Measurements from ENCODE around the gene ATP8A2. TPM values are rescaled to one million over a fixed set of nuclear protein-coding genes. Genes with fewer than 3 reads are reported as not detected.

The ATP8A2 gene
- polyA plus RNA-seq, 3 donors, result not detected

DNA sequence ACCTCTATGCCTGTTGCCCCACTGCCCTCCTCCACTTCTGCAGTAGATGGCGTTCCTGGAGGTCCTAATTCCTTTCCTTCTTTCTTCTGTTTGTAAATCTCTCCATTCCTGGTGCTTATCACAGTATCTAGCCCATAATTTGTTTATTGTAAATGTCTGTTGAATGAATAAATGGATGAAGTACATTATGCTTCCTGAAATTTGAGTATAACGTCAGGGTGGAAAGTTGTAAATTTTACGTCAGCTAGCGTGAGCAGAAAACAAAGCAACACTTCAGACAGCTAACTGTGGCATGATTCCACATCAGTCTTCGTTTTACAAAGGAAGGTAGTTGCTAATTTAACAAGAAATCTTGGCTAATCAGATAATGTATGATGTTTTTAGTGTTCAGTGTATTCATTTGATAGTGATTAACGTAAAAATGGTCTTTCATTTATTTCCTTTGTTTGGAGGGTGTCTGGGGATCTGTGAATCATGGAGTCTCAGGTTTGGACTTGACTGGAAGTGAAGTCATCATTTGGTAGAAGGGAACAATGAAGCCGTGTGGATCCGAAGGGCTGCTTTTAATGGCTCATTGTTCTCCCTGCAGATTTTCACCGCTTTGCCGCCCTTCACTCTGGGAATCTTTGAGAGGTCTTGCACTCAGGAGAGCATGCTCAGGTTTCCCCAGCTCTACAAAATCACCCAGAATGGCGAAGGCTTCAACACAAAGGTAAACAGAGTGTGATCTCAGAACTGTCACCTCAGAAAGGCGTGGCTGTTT, 465.0 kb downstream of the ATP8A2 start:
- WGBS (ENCODE audit: insufficient coverage), result 85% methylated on average over 7 of the region's 12 CpGs
- H3K36me3 ChIP-seq (replicated peaks in 1 of 2; ENCODE audit: control insufficient read depth in 1 of 2, insufficient read depth in 2 of 2, low read length in 2 of 2), result no peaks in the 10 kb centered on the region
- intact Hi-C loops (cut with micrococcal nuclease), result no loop called here
- DNase-seq, result no peak
- no peak overlapping the region for H3K4me2 ChIP-seq (replicated peaks; ENCODE audit: extremely low read depth, low read length, poor library complexity, severe bottlenecking)
- no peak overlapping the region for H3K27ac ChIP-seq (ENCODE audit: low read depth in 1 of 2, low read length in 2 of 2)
- no peak overlapping the region for H3K9ac ChIP-seq (ENCODE audit: insufficient read depth, low read length, poor library complexity, severe bottlenecking)
- no peaks in the 10 kb centered on the region for H4K20me1 ChIP-seq (ENCODE audit: insufficient read depth, low read length)
- peaks cover 0 to 6% of the 10 kb centered on the region in 2 donors for H3K27me3 ChIP-seq (ENCODE audit: control insufficient read depth in 2 of 2, insufficient read depth in 2 of 2, low read length in 2 of 2)
- H3K4me3 ChIP-seq (replicated peaks in 1 of 3; ENCODE audit: low read depth in 2 of 3, low read length in 3 of 3), result no peak overlapping the region
- Mint-ChIP-seq H3K27me3 (ENCODE audit: low read depth in 3 of 3) (peaks cover 7 to 11% (median 10%) of the 10 kb centered on the region in 3 donors), H3K36me3 (no peaks in the 10 kb centered on the region), H3K9me3 (peaks cover 0 to 5% (median 0%) of the 10 kb centered on the region in 7 donors), H3K4me3 (no peak overlapping the region), H3K27ac (no peak overlapping the region), H3K4me1 (no peaks in the 10 kb centered on the region)
- TF ChIP-seq, protein P1, sequence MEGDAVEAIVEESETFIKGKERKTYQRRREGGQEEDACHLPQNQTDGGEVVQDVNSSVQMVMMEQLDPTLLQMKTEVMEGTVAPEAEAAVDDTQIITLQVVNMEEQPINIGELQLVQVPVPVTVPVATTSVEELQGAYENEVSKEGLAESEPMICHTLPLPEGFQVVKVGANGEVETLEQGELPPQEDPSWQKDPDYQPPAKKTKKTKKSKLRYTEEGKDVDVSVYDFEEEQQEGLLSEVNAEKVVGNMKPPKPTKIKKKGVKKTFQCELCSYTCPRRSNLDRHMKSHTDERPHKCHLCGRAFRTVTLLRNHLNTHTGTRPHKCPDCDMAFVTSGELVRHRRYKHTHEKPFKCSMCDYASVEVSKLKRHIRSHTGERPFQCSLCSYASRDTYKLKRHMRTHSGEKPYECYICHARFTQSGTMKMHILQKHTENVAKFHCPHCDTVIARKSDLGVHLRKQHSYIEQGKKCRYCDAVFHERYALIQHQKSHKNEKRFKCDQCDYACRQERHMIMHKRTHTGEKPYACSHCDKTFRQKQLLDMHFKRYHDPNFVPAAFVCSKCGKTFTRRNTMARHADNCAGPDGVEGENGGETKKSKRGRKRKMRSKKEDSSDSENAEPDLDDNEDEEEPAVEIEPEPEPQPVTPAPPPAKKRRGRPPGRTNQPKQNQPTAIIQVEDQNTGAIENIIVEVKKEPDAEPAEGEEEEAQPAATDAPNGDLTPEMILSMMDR (IDR thresholded peaks at IDR 0.05), result no peak
- H3K79me2 ChIP-seq (ENCODE audit: insufficient read depth, low read length), result no peaks in the 10 kb centered on the region
- peaks cover 0 to 1% of the 10 kb centered on the region in 2 donors for H3K9me3 ChIP-seq (replicated peaks in 1 of 2; ENCODE audit: control insufficient read depth in 1 of 2, insufficient read depth in 1 of 2, low read length in 2 of 2)
- no peaks in the 10 kb centered on the region for H3K4me1 ChIP-seq (ENCODE audit: control insufficient read depth in 1 of 2, insufficient read depth in 2 of 2, low read length in 2 of 2)
- H2AFZ ChIP-seq (ENCODE audit: insufficient read depth, low read depth, low read length, poor library complexity, severe bottlenecking), result no peak overlapping the region

DNA sequence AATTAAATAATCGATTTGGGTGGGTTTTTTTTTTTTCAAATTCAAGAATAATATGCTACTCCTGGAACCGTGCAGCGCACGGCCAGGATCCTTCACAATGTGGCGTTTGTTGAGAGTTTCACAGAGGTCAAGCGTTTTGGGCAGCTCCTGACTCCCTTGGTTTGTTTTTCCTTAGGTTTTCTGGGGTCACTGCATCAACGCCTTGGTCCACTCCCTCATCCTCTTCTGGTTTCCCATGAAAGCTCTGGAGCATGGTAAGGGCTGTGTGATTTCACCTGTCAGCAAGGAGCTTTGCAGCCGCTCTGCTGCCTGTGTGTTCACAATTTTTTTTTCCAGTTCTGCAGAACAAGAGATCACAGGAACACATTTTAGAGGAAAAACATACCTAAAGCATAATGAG, 467.6 kb downstream of the ATP8A2 start:
- Mint-ChIP-seq H3K4me1 (no peaks in the 10 kb centered on the region), H3K36me3 (no peaks in the 10 kb centered on the region), H3K27me3 (ENCODE audit: low read depth in 3 of 3) (peaks cover 6 to 16% (median 12%) of the 10 kb centered on the region in 3 donors), H3K27ac (no peak overlapping the region), H3K4me3 (no peak overlapping the region), H3K9me3 (peaks cover 1 to 6% (median 5%) of the 10 kb centered on the region in 7 donors)
- H3K4me3 ChIP-seq (replicated peaks in 1 of 3; ENCODE audit: low read depth in 2 of 3, low read length in 3 of 3), result no peak overlapping the region
- H2AFZ ChIP-seq (ENCODE audit: insufficient read depth, low read depth, low read length, poor library complexity, severe bottlenecking), result no peak overlapping the region
- H3K27ac ChIP-seq (ENCODE audit: low read depth in 1 of 2, low read length in 2 of 2), result no peak overlapping the region
- TF ChIP-seq, protein P1 (IDR thresholded peaks at IDR 0.05), result no peak
- no peak overlapping the region for H3K9ac ChIP-seq (ENCODE audit: insufficient read depth, low read length, poor library complexity, severe bottlenecking)
- H3K4me2 ChIP-seq (replicated peaks; ENCODE audit: extremely low read depth, low read length, poor library complexity, severe bottlenecking), result no peak overlapping the region
- no peak for DNase-seq
- peaks cover 0 to 6% of the 10 kb centered on the region in 2 donors for H3K27me3 ChIP-seq (ENCODE audit: control insufficient read depth in 2 of 2, insufficient read depth in 2 of 2, low read length in 2 of 2)
- WGBS (ENCODE audit: insufficient coverage), result 90% methylated on average over 5 of the region's 8 CpGs
- no peaks in the 10 kb centered on the region for H3K4me1 ChIP-seq (ENCODE audit: control insufficient read depth in 1 of 2, insufficient read depth in 2 of 2, low read length in 2 of 2)
- peaks cover 0 to 3% of the 10 kb centered on the region in 2 donors for H3K9me3 ChIP-seq (replicated peaks in 1 of 2; ENCODE audit: control insufficient read depth in 1 of 2, insufficient read depth in 1 of 2, low read length in 2 of 2)
- intact Hi-C loops (cut with micrococcal nuclease), result no loop called here
- H3K36me3 ChIP-seq (replicated peaks in 1 of 2; ENCODE audit: control insufficient read depth in 1 of 2, insufficient read depth in 2 of 2, low read length in 2 of 2), result no peaks in the 10 kb centered on the region
- H4K20me1 ChIP-seq (ENCODE audit: insufficient read depth, low read length), result no peaks in the 10 kb centered on the region
- no peaks in the 10 kb centered on the region for H3K79me2 ChIP-seq (ENCODE audit: insufficient read depth, low read length)

Data from CD14-positive monocyte (primary cell).